ENCODE data around the gene DHCR24. TPM values are rescaled to one million over a fixed set of nuclear protein-coding genes. Genes with fewer than 3 reads are reported as not detected.

Gene DHCR24
- total RNA-seq, 1 donor from 2014 or later, result 12.8 TPM

DNA sequence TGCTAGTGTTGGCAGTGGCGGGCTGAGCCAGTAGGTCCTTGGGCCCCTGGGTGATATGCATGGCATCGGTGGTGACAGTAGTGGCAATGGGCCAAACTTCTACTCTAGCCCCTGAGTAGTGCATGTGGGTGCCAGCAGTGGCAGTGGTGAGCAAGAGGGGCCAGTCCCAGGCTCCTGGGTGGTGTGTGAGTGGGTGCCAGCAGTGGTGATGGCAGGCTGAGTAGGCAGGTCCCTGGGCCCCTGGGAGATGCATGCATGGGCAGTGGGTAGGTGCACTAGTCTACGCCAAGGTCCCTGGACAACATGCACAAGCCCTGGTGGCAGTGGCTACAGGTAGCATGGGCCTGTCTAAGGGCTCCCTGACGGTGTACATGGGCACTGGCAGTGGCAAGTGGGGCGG lies 61.3 kb downstream of the DHCR24 start:
- H3K27me3 ChIP-seq (ENCODE audit: low read depth), result no peaks in the 10 kb centered on the region
- no peak for DNase-seq
- TF ChIP-seq, protein P1, sequence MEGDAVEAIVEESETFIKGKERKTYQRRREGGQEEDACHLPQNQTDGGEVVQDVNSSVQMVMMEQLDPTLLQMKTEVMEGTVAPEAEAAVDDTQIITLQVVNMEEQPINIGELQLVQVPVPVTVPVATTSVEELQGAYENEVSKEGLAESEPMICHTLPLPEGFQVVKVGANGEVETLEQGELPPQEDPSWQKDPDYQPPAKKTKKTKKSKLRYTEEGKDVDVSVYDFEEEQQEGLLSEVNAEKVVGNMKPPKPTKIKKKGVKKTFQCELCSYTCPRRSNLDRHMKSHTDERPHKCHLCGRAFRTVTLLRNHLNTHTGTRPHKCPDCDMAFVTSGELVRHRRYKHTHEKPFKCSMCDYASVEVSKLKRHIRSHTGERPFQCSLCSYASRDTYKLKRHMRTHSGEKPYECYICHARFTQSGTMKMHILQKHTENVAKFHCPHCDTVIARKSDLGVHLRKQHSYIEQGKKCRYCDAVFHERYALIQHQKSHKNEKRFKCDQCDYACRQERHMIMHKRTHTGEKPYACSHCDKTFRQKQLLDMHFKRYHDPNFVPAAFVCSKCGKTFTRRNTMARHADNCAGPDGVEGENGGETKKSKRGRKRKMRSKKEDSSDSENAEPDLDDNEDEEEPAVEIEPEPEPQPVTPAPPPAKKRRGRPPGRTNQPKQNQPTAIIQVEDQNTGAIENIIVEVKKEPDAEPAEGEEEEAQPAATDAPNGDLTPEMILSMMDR (IDR thresholded peaks at IDR 0.05; ENCODE audit: borderline replicate concordance), result no peak
- peaks cover 75% of the 10 kb centered on the region for H3K9me3 ChIP-seq (replicated peaks)
- no peak overlapping the region for H3K27ac ChIP-seq (replicated peaks)
- intact Hi-C loops (cut with micrococcal nuclease), result no loop called here
- H3K36me3 ChIP-seq, result no peaks in the 10 kb centered on the region
- no peak overlapping the region for H3K4me3 ChIP-seq
- no peaks in the 10 kb centered on the region for H3K4me1 ChIP-seq

DNA sequence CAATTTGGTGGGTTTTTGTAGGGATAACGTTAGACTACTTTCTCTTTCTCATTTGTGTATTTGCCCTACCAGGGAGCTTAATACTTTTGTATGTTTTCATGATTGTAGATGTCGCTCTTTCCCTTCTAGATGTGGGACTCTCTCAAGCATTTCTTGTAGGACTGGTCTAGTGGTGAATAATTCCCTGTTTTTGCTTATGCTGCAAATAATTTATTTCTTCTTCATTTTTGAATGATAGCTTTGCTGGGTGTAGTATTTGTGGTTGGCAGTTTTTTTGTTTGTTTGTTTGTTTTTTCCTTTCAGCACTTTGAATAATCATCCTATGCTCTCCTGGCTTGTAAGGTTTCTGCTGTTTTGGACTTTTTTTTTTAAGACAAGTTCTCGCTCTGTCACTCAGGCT lies 63.3 kb downstream of the DHCR24 start:
- H3K4me1 ChIP-seq, result no peaks in the 10 kb centered on the region
- TF ChIP-seq, protein P1 (IDR thresholded peaks at IDR 0.05; ENCODE audit: borderline replicate concordance), result no peak
- DNase-seq, result no peak
- H3K27me3 ChIP-seq (ENCODE audit: low read depth), result no peaks in the 10 kb centered on the region
- intact Hi-C loops (cut with micrococcal nuclease), result no loop called here
- H3K9me3 ChIP-seq (replicated peaks), result peaks cover 57% of the 10 kb centered on the region
- no peak overlapping the region for H3K4me3 ChIP-seq
- H3K36me3 ChIP-seq, result no peaks in the 10 kb centered on the region
- H3K27ac ChIP-seq (replicated peaks), result no peak overlapping the region

DNA sequence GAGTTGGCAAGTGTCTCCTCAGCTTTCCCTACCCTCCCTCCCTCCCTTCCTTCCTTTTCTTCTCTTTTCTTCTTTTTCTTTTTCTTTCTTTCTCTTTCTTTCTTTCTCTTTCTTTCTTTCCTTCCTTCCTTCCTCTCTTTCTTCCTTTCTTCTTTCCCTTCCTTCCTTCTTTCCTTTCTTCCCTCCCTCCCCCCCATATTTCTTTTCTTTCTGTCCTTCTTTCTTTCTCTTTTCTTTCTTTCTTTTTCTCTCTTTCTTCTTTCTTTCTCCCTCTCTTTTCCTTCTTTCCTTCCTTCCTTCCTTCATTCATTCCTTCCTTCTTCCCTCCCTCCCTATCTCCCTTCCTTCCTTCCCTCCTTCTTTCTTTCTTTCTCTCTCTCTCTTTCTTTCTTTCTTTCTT lies 67.3 kb downstream of the DHCR24 start:
- H3K27me3 ChIP-seq (ENCODE audit: low read depth), result peaks cover 3% of the 10 kb centered on the region
- intact Hi-C loops (cut with micrococcal nuclease), result no loop called here
- H3K4me1 ChIP-seq, result no peaks in the 10 kb centered on the region
- DNase-seq, result no peak
- no peaks in the 10 kb centered on the region for H3K36me3 ChIP-seq
- H3K27ac ChIP-seq (replicated peaks), result no peak overlapping the region
- TF ChIP-seq, protein P1 (IDR thresholded peaks at IDR 0.05; ENCODE audit: borderline replicate concordance), result no peak
- no peak overlapping the region for H3K4me3 ChIP-seq
- H3K9me3 ChIP-seq (replicated peaks), result peaks cover 32% of the 10 kb centered on the region

DNA sequence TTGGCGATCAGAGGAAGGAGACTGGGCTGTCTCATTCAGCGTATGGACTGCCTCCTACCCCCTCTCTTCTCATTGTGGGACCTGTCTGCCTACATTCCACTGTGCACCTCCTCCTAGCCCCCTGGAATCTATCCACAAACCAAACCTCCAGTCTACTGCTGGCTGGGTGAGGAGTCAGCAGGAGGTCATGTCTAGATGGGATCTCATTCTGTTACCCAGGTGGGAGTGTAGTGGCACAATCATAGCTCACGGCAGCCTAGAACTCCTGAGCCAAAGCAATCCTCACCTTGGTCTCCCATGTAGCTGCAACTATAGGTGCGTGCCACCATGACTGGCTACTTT lies 67.8 kb downstream of the DHCR24 start:
- H3K4me1 ChIP-seq, result no peaks in the 10 kb centered on the region
- no peak overlapping the region for H3K4me3 ChIP-seq
- H3K27me3 ChIP-seq (ENCODE audit: low read depth), result peaks cover 9% of the 10 kb centered on the region
- intact Hi-C loops (cut with micrococcal nuclease), result no loop called here
- peaks cover 27% of the 10 kb centered on the region for H3K9me3 ChIP-seq (replicated peaks)
- DNase-seq, result no peak
- TF ChIP-seq, protein P1 (IDR thresholded peaks at IDR 0.05; ENCODE audit: borderline replicate concordance), result no peak
- no peak overlapping the region for H3K27ac ChIP-seq (replicated peaks)
- H3K36me3 ChIP-seq, result no peaks in the 10 kb centered on the region

DNA sequence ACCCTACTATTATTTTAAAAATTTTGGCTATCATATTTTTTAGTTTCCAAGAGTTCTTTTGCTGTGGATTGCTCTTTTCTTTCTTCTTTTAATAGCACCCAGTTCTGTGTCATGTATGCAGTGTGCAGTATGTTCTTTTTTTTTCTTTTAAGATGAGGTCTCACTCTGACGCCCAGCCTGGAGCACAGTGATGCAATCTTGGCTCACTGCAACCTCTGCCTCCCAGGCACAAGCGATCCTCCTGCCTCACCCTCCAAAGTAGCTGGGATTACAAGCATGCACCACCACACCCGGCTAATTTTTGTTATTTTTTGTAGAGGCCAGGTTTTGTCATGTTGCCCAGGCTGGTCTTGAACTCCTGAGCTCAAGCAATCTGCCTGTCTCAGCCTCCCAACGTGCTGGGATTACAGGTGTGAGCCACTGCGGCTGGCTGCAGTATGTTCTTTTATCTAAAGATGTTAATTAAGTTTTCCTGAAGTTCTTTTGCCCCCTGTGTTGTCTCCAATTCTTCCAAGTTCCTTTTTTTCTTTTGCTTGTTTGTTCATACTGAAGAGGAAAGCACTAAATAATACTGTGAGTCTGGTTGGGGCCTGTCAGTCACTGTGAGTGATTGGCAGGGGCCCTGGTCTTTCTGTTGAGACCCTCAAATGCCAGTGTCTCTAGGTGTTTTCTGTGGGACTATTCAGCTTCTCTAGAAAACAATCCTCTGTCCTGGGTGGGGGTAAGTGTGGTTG lies 68.4 kb downstream of the DHCR24 start:
- no peak overlapping the region for H3K4me3 ChIP-seq
- DNase-seq, result no peak
- peaks cover 21% of the 10 kb centered on the region for H3K9me3 ChIP-seq (replicated peaks)
- H3K27me3 ChIP-seq (ENCODE audit: low read depth), result peaks cover 9% of the 10 kb centered on the region
- H3K4me1 ChIP-seq, result no peaks in the 10 kb centered on the region
- no peaks in the 10 kb centered on the region for H3K36me3 ChIP-seq
- no peak overlapping the region for H3K27ac ChIP-seq (replicated peaks)
- TF ChIP-seq, protein P1 (IDR thresholded peaks at IDR 0.05; ENCODE audit: borderline replicate concordance), result no peak
- intact Hi-C loops (cut with micrococcal nuclease), result no loop called here
